PC-9 (cell line): ENCODE results near the gene ZFHX3.

Source experiments
- CTCF ChIP-seq: fragments of 200-600 bp; sonication (generic); conservative IDR thresholded peaks from 2 replicates; pipeline ENCODE4 v1.6.1; 2017; ENCODE audit warnings: mixed run types, antibody characterized with exemption, mild to moderate bottlenecking, moderate library complexity
- EZH2 ChIP-seq: fragments of 200-600 bp; sonication (generic); IDR thresholded peaks from 2 replicates; pipeline ENCODE4 v1.8.0; 2017; ENCODE audit warnings: antibody characterized with exemption, low read depth

- TF ChIP-seq CTCF, result no peak
- TF ChIP-seq EZH2, result no peak
These were observed 303.7 kb downstream of the ZFHX3 start for GRCh38 chr16:72744076-72744793.
